HG02840 (cell line): ENCODE results near the gene TTC3.
"Not testable (repeated sequence)": the region's sequence is repeated elsewhere in the genome, so short reads cannot be mapped to it uniquely, and the experiment has no call there.

Experiments used
- ATAC-seq: cut with Tn5 transposase; IDR thresholded peaks from one replicate; pipeline ENCODE4 v1.9.1; 2021; ENCODE audit warnings: mild to moderate bottlenecking, moderate library complexity, moderate number of reproducible peaks; ENCODE audit not compliant: unreplicated experiment, low FRiP score

Gene TTC3

GRCh38 chr21:37072988-37073416 is at the start of gene TTC3, which contains the start of gene PIGP:
TTC3 (plus strand) TSS chr21:37073254; CDS start chr21:37087258, 14,004 bp downstream.
PIGP (minus strand) TSS chr21:37073071; CDS start chr21:37072515, 556 bp downstream.
- ATAC-seq = peak; percentile 72

- no peak for ATAC-seq
Measured at GRCh38 chr21:37026499-37026898, 46.6 kb upstream of the TTC3 start.

GRCh38 chr21:37028570-37028969 is 44.5 kb upstream of the TTC3 start:
- no peak for ATAC-seq

- ATAC-seq = no peak
Measured at GRCh38 chr21:37030864-37031263, 42.2 kb upstream of the TTC3 start.

- ATAC-seq = no peak
Measured at GRCh38 chr21:37032293-37032692, 40.8 kb upstream of the TTC3 start.

GRCh38 chr21:37032877-37033471 is 40.1 kb upstream of the TTC3 start:
- ATAC-seq = no peak

GRCh38 chr21:37034394-37034793 is 38.7 kb upstream of the TTC3 start:
- not testable (repeated sequence) for ATAC-seq

DNA sequence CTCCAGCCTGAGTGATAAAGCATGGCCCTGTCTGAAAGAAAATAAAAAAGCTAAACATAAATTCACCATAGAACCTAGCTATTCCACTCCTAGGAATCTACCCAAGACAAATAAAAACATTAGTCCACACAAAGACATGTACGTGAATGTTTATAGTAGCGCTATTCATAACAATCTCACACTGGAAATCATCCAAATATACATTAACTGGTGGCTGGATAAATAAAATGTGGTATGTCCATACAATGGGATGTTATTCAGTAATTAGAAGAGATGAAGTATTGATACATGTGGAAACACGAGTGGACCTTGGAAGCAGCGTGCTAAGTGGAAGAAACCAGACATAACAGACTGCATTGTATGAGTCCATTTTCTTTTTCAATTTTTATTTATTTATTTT is 36.9 kb upstream of the TTC3 start:
- ATAC-seq = no peak

GRCh38 chr21:37039411-37040075 is 33.5 kb upstream of the TTC3 start:
- ATAC-seq = no peak

DNA sequence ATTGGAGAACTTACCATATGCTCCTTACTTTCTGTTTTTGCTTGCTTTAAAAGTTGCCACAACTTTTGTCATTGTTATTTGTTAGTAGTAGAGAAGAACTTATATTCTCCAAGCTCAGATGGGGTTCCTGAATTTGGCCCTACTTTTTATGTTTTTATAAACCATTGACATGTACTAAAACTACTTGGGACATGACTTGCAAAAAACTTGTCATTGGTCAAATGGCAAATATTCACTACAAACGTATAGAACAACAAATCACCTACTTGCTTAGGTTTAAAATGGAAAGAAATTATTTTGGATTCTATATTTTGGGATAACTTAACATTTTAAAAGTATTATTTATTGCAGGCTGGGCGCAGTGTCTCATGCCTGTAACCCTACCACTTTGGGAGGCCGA is 32.8 kb upstream of the TTC3 start:
- no peak for ATAC-seq

DNA sequence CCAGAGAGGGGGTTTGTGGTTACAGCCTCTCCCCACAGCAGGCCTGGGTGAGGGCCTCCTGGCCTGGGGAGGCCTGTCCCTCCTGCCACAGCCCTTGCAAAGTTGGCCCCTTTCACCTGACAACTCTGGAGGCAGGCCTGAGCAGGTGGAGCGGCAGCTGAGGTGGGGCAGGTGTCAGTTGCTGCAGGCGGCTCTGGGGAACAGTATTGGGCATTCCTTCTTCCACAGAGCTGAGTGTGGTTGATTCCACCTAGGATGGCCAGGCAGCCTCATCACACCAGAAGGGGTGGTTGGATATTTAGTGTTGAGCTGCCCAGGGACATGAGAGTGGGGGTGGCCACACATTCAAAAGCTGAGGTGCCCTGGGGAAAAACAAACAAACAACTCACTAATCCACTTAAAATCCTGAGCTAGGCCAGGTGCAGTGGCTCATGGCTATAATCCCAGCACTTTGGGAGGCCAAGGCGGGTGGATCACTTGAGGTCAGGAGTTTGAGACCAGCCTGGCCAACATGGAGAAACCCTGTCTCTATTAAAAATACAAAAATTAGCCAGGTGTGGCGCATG is 31.3 kb upstream of the TTC3 start:
- no peak for ATAC-seq

- no peak for ATAC-seq
Measured at GRCh38 chr21:37043818-37044217, 29.2 kb upstream of the TTC3 start.

DNA sequence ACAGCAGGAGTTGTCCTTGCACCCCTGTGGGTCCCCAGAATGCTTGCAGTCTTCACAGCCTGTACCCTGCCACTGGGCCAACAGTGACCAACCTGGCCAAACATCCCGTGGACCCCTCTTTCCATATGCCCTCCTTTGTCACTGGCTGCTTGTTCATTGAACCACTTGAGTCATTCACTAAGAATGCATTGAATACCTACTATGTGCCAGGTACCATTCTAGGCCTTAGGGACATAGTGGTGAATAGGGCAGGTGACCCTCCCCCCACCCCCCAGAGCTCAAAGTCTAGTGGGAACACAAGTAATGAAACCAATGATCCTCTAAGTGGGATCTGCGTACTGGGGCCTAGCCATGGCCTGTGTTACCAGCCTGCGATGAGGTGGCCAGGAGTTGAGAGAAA is 28.4 kb upstream of the TTC3 start:
- ATAC-seq = no peak

DNA sequence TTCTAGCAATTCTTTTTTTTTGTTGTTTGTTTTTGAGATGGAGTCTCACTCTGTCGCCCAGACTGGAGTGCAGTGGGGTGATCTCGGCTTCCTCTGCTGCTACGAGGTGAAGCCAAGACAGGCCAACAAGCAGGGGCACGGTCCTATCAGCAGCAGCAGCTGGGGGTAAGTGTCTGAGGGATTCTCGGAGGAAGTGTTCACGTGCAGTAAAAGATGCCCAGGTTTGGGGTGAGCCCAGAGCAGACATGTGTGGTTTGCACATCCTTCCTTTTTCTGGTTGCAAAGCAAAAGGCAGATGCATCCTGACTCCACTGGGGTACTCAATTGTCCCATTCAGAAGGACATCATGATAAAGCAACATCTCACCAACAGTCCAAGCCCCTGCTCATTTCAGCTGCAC is 27.9 kb upstream of the TTC3 start:
- no peak for ATAC-seq

DNA sequence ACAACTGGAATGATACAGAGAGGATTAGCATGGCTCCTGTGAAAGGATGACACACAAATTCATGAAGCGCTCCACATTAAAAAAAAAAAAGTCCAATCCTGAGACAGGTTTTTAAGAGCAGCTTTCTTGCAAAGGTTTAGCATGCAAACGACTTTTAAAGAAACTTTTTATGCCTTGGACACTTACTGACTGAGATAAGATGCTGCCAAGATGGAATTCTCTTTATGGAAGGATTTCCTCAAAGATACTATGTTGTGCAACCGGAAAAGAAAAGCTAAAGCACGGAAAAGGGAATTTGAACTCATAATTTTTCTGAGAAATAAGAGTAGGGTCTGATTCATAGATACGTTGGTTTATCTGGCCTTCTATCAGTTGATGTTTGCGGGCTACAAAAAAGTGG is 27.5 kb upstream of the TTC3 start:
- no peak for ATAC-seq

GRCh38 chr21:37047079-37047478 is 26.0 kb upstream of the TTC3 start:
- ATAC-seq = no peak

DNA sequence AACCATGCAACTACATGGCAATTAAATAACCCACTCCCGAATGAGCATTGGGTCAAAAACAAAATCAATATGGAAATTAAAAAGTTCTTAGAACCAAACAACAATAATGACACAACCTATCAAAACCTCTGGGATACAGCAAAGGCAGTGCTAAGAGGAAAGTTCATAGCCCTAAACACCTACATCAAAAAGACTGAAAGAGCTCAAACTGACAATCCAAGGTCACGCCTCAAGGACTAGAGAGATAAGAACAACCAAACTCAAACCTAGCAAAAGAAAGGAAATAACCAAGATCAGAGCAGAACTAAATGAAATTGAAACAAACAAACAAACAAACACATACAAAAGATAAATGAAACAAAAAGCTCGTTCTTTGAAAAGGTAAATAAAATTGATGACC is 23.3 kb upstream of the TTC3 start:
- not testable (repeated sequence) for ATAC-seq

DNA sequence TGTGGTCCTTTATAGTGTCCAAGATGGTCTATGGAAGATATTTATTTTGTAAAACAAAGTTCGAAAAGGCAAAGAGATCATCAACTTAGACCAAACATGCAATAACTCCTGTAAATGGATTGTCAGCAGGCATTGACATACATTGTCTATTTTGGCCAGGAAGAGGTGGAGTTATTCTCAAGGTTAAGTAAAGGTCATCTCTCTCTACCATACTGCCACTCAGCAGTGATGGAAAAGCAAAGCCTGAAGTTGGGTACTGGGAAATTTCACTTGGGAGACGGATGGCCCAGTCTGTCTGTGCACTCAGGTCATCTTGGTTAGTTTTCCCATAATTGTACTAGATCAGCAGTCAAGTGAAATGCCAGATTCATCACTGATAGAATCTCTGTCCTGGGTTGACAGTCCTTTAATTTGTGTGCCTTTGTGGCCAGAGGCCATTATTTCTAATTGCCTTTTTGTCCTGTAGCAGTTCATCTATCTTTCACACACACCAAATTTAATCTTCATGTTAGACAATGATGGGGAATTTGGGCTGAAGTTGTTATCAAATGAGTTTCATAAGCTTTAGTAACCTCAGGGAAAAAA is 17.7 kb upstream of the TTC3 start:
- ATAC-seq = no peak

- no peak for ATAC-seq
Measured at GRCh38 chr21:37057614-37058013, 15.4 kb upstream of the TTC3 start.

- no peak for ATAC-seq
Measured at GRCh38 chr21:37058261-37058660, 14.8 kb upstream of the TTC3 start.

- ATAC-seq = no peak
Measured at GRCh38 chr21:37059181-37059580, 13.9 kb upstream of the TTC3 start.

DNA sequence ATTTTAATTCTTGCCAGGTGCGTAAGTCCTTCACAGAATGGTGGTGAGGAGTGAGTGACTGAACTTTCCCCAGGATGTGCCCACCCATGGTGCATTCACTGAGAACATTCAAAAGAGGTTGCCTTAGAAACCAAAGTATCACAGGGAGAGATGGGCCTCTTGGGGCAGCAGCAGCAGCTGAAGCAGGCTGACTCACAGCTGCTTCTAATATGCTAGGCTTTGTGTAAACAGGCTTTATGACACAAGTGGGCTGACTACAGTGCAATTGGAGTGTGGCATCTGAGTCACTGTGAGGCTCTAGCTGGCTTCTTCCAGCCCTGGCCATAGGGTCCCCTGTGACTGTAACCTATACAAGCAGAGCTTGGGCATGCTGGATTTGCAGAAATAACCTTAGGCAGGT is 12.8 kb upstream of the TTC3 start:
- no peak for ATAC-seq
